Mesothelial cell of epicardium (in vitro differentiated cells): ENCODE measurements around the gene SAMD8. TPM values are rescaled to one million over a fixed set of nuclear protein-coding genes. Genes with fewer than 3 reads are reported as not detected.
"Not testable (repeated sequence)": the region's sequence is repeated elsewhere in the genome, so short reads cannot be mapped to it uniquely, and the experiment has no call there.

Experiments used
- DNase-seq, 2 experiments: peaks; one replicate each; pipeline ENCODE4 v3.0.0; 2021; ENCODE audit warnings: low spot score in 2 of 2; ENCODE audit not compliant: unreplicated experiment in 2 of 2
- H3K27ac Mint-ChIP-seq: 2 replicates; pipeline ENCODE4 v1.8.0; 2021; ENCODE audit warnings: mixed read lengths
- H3K27me3 Mint-ChIP-seq: 2 replicates; pipeline ENCODE4 v1.8.0; 2021; ENCODE audit warnings: low read depth, mixed read lengths
- H3K36me3 Mint-ChIP-seq: 2 replicates; pipeline ENCODE4 v1.8.0; 2021; ENCODE audit warnings: mixed read lengths
- H3K4me1 Mint-ChIP-seq: 2 replicates; pipeline ENCODE4 v1.8.0; 2021; ENCODE audit warnings: mixed read lengths
- H3K4me3 Mint-ChIP-seq: 2 replicates; pipeline ENCODE4 v1.8.0; 2021; ENCODE audit warnings: mild to moderate bottlenecking, moderate library complexity, mixed read lengths
- H3K9me3 Mint-ChIP-seq: 2 replicates; pipeline ENCODE4 v1.8.0; 2021; ENCODE audit warnings: mixed read lengths
- CTCF ChIP-seq: fragments of 200-600 bp; sonication (generic); IDR thresholded peaks from one replicate; pipeline ENCODE4 v1.5.0; 2021; ENCODE audit warnings: antibody characterized with exemption; ENCODE audit not compliant: unreplicated experiment
- total RNA-seq: library from RNA; stranded (reverse); gene quantifications from 3 replicates; pipeline ENCODE4 v1.2.1, GENCODE V29; 2021

SAMD8 gene
- total RNA-seq, 1 donor from 2014 or later: 25.6 TPM

- TF ChIP-seq CTCF: no peak
- Mint-ChIP-seq H3K4me3 (no peak overlapping the region), H3K27me3 (no peaks in the 10 kb centered on the region), H3K4me1 (peaks cover under 1% of the 10 kb centered on the region), H3K9me3 (no peaks in the 10 kb centered on the region), H3K27ac (peak overlapping the region; percentile 47), H3K36me3 (peaks cover 8% of the 10 kb centered on the region)
- no peak for DNase-seq
Observed at GRCh38 chr10:75123088-75123682, 11.7 kb downstream of the SAMD8 start.

- TF ChIP-seq CTCF: no peak
- H3K4me3 Mint-ChIP-seq: no peak overlapping the region
- peaks cover 8% of the 10 kb centered on the region for H3K36me3 Mint-ChIP-seq
- H3K4me1 Mint-ChIP-seq: no peaks in the 10 kb centered on the region
- no peak for DNase-seq
- no peak overlapping the region for H3K27ac Mint-ChIP-seq
- no peaks in the 10 kb centered on the region for H3K9me3 Mint-ChIP-seq
- H3K27me3 Mint-ChIP-seq: no peaks in the 10 kb centered on the region
Observed at GRCh38 chr10:75126277-75126676, 14.8 kb downstream of the SAMD8 start.

DNA sequence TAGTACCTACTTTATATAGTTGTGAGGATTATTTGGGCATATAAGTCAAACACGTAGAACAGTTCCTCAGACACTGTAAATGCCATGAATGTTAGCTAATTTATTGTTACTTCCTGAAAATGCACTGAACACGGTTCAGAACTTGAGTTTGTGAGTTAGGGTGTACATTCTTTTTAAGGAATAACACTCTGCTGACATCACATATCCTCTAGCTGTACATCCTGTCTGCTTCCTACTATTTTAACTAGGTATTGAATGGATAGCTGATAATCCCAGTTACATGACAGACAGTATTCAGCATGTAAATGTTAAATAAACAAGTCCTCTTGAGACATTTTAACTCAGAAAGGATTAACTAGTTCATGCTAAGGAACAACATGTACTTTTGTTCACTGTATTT is 16.0 kb downstream of the SAMD8 start:
- DNase-seq: no peak
- H3K36me3 Mint-ChIP-seq: peaks cover 8% of the 10 kb centered on the region
- no peaks in the 10 kb centered on the region for H3K27me3 Mint-ChIP-seq
- no peak for TF ChIP-seq CTCF
- no peak overlapping the region for H3K27ac Mint-ChIP-seq
- H3K4me1 Mint-ChIP-seq: no peaks in the 10 kb centered on the region
- H3K4me3 Mint-ChIP-seq: no peak overlapping the region
- no peaks in the 10 kb centered on the region for H3K9me3 Mint-ChIP-seq

DNA sequence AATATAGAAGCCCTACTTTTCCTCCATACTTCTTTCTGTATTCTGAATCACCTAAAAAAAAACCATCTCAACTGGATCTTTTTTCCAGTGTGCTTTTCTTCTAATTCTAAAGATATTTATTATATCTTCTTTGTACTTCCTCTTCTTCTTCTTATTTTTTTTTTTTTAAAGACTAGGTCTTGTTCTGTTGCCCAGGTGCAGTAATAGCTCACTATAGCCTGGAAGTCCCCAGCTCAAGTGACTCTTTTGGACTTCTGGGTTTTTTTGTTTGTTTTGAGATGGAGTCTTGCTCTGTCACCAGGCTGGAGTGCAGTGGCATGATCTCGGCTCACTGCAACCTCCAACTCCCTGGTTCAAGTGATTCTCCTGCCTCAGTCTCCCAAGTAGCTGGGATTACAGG is 17.5 kb downstream of the SAMD8 start:
- DNase-seq, H3K27ac Mint-ChIP-seq: not testable (repeated sequence)

DNA sequence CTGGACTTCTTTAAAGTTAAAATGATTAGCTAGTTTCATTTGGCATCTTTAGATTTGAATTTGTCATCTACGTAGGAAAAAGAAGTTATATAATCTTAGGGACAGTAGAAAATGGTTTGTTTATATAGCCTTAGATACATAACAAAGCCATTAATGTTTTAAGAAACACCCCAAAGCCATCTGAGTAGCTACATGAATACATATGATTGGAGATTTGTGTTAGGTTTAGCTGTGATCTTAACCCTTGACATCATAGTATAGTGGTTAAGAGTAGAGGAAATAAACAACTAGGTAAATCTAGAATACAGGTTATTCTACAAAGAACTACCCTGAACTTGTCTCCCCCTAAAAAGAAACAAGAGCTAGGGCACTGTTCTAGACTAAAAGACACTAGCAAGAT is 18.1 kb downstream of the SAMD8 start:
- H3K9me3 Mint-ChIP-seq: peaks cover 8% of the 10 kb centered on the region

More for the DNA sequence above, 17.5 kb downstream of the SAMD8 start:
- not testable (repeated sequence) for H3K4me3 Mint-ChIP-seq, H3K9me3 Mint-ChIP-seq, H3K27me3 Mint-ChIP-seq, H3K4me1 Mint-ChIP-seq
- H3K36me3 Mint-ChIP-seq: peaks cover 13% of the 10 kb centered on the region

DNA sequence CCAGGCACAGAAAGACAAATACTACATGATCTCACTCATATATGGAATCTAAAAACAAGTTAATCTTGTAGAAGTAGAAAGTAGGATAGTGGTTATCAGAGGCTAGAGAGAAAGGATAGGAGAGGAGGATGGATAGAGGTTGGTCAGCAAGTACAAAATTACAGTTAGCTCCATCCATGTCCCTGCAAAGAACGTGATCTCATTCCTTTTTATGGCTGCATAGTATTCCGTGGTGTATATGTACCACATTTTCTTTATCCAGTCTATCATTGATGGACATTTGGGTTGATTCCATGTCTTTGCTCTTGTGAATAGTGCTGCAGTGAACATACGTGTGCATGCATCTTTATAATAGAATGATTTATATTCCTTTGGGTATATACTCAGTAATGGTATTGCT is 22.2 kb downstream of the SAMD8 start:
- not testable (repeated sequence) for H3K27me3 Mint-ChIP-seq, H3K27ac Mint-ChIP-seq, H3K4me3 Mint-ChIP-seq, DNase-seq, H3K9me3 Mint-ChIP-seq
- H3K36me3 Mint-ChIP-seq: peaks cover 10% of the 10 kb centered on the region
- H3K4me1 Mint-ChIP-seq: peaks cover 15% of the 10 kb centered on the region

More for the DNA sequence above, 18.1 kb downstream of the SAMD8 start:
- Mint-ChIP-seq H3K4me3 (no peak overlapping the region), H3K27me3 (no peaks in the 10 kb centered on the region), H3K4me1 (no peaks in the 10 kb centered on the region), H3K36me3 (peaks cover 13% of the 10 kb centered on the region), H3K27ac (no peak overlapping the region)
- no peak for TF ChIP-seq CTCF
- DNase-seq: no peak

GRCh38 chr10:75136346-75136745 is 24.9 kb downstream of the SAMD8 start:
- Mint-ChIP-seq H3K27ac (peak overlapping the region; percentile 24), H3K9me3 (peaks cover 8% of the 10 kb centered on the region), H3K4me3 (no peak overlapping the region), H3K36me3 (peaks cover 10% of the 10 kb centered on the region), H3K4me1 (peaks cover 15% of the 10 kb centered on the region), H3K27me3 (no peaks in the 10 kb centered on the region)
- DNase-seq: no peak
- no peak for TF ChIP-seq CTCF
